ENCODE measurements around the gene TBC1D22A. TPM values are rescaled to one million over a fixed set of nuclear protein-coding genes. Genes with fewer than 3 reads are reported as not detected.

The TBC1D22A gene
- polyA plus RNA-seq, 4 donors: 17.7 to 26.4 (median 21.0) TPM

- DNase-seq (no peak), FAIRE-seq (no peak)
- Histone ChIP-seq H3K27me3 (ENCODE audit: control insufficient read depth in 3 of 3, insufficient read depth in 3 of 3, low read length in 3 of 3) (no peaks in the 10 kb centered on the region), H3K4me1 (ENCODE audit: control insufficient read depth in 3 of 3, insufficient read depth in 2 of 3, low read depth in 1 of 3, low read length in 2 of 3) (peaks cover 0 to 11% (median 0%) of the 10 kb centered on the region in 3 donors), H3K36me3 (ENCODE audit: control insufficient read depth in 3 of 3, insufficient read depth in 2 of 3, low read depth in 1 of 3, low read length in 3 of 3) (peaks cover 0 to 54% (median 14%) of the 10 kb centered on the region in 3 donors), H3K9me3 (ENCODE audit: control insufficient read depth in 2 of 2, insufficient read depth in 1 of 2, low read depth in 1 of 2, low read length in 1 of 2) (no peaks in the 10 kb centered on the region), H3K4me3 (ENCODE audit: low read depth in 1 of 3, low read length in 3 of 3) (no peak overlapping the region), H3K27ac (ENCODE audit: low read depth in 1 of 3, low read length in 2 of 3) (no peak overlapping the region)
- WGBS, 3 donors: 84 to 88% (median 88%) methylated on average over 10 of the region's 10 CpGs
Measured at GRCh38 chr22:46803936-46804335, 41.5 kb downstream of the TBC1D22A start.

- H3K9me3 ChIP-seq (ENCODE audit: control insufficient read depth in 2 of 2, insufficient read depth in 1 of 2, low read depth in 1 of 2, low read length in 1 of 2): no peaks in the 10 kb centered on the region
- FAIRE-seq (no peak), DNase-seq (no peak)
- WGBS, 3 donors: 81 to 96% (median 88%) methylated on average over 7 of the region's 7 CpGs
- H3K27ac ChIP-seq (ENCODE audit: low read depth in 1 of 3, low read length in 2 of 3): no peak overlapping the region
- no peak overlapping the region for H3K4me3 ChIP-seq (ENCODE audit: low read depth in 1 of 3, low read length in 3 of 3)
- H3K4me1 ChIP-seq (ENCODE audit: control insufficient read depth in 3 of 3, insufficient read depth in 2 of 3, low read depth in 1 of 3, low read length in 2 of 3): peaks cover 0 to 9% (median 0%) of the 10 kb centered on the region in 3 donors
- no peaks in the 10 kb centered on the region for H3K27me3 ChIP-seq (ENCODE audit: control insufficient read depth in 3 of 3, insufficient read depth in 3 of 3, low read length in 3 of 3)
- peaks cover 0 to 47% (median 7%) of the 10 kb centered on the region in 3 donors for H3K36me3 ChIP-seq (ENCODE audit: control insufficient read depth in 3 of 3, insufficient read depth in 2 of 3, low read depth in 1 of 3, low read length in 3 of 3)
Measured at GRCh38 chr22:46806794-46807193, 44.3 kb downstream of the TBC1D22A start.

- 98 to 99% (median 98%) methylated on average over 6 of the region's 6 CpGs for WGBS, 3 donors
- Histone ChIP-seq H3K36me3 (ENCODE audit: control insufficient read depth in 3 of 3, insufficient read depth in 2 of 3, low read depth in 1 of 3, low read length in 3 of 3) (peaks cover 0 to 40% (median 7%) of the 10 kb centered on the region in 3 donors), H3K27me3 (ENCODE audit: control insufficient read depth in 3 of 3, insufficient read depth in 3 of 3, low read length in 3 of 3) (no peaks in the 10 kb centered on the region), H3K27ac (ENCODE audit: low read depth in 1 of 3, low read length in 2 of 3) (no peak overlapping the region), H3K4me1 (ENCODE audit: control insufficient read depth in 3 of 3, insufficient read depth in 2 of 3, low read depth in 1 of 3, low read length in 2 of 3) (peaks cover 0 to 9% (median 0%) of the 10 kb centered on the region in 3 donors), H3K4me3 (ENCODE audit: low read depth in 1 of 3, low read length in 3 of 3) (no peak overlapping the region), H3K9me3 (ENCODE audit: control insufficient read depth in 2 of 2, insufficient read depth in 1 of 2, low read depth in 1 of 2, low read length in 1 of 2) (no peaks in the 10 kb centered on the region)
- FAIRE-seq (no peak), DNase-seq (no peak)
Measured at GRCh38 chr22:46807458-46807857, 45.0 kb downstream of the TBC1D22A start.

- DNase-seq (no peak), FAIRE-seq (no peak)
- H3K9me3 ChIP-seq (ENCODE audit: control insufficient read depth in 2 of 2, insufficient read depth in 1 of 2, low read depth in 1 of 2, low read length in 1 of 2): no peaks in the 10 kb centered on the region
Measured at GRCh38 chr22:46809153-46809885, 46.9 kb downstream of the TBC1D22A start.

GRCh38 chr22:46810856-46811786, 48.7 kb downstream of the TBC1D22A start:
- H3K4me3 ChIP-seq (ENCODE audit: low read depth in 1 of 3, low read length in 3 of 3): no peak overlapping the region
- no peak for DNase-seq
- no peak for FAIRE-seq
- WGBS, 3 donors: 95 to 96% (median 95%) methylated on average over 21 of the region's 21 CpGs
- H3K4me1 ChIP-seq (ENCODE audit: control insufficient read depth in 3 of 3, insufficient read depth in 2 of 3, low read depth in 1 of 3, low read length in 2 of 3): peaks cover 0 to 16% (median 0%) of the 10 kb centered on the region in 3 donors
- no peak overlapping the region for H3K27ac ChIP-seq (ENCODE audit: low read depth in 1 of 3, low read length in 2 of 3)
- no peaks in the 10 kb centered on the region for H3K27me3 ChIP-seq (ENCODE audit: control insufficient read depth in 3 of 3, insufficient read depth in 3 of 3, low read length in 3 of 3)
- peaks cover 0 to 34% (median 7%) of the 10 kb centered on the region in 3 donors for H3K36me3 ChIP-seq (ENCODE audit: control insufficient read depth in 3 of 3, insufficient read depth in 2 of 3, low read depth in 1 of 3, low read length in 3 of 3)
- no peaks in the 10 kb centered on the region for H3K9me3 ChIP-seq (ENCODE audit: control insufficient read depth in 2 of 2, insufficient read depth in 1 of 2, low read depth in 1 of 2, low read length in 1 of 2)

More at GRCh38 chr22:46809153-46809885, 46.9 kb downstream of the TBC1D22A start:
- WGBS, 3 donors: 97 to 99% (median 97%) methylated on average over 17 of the region's 17 CpGs
- Histone ChIP-seq H3K4me3 (ENCODE audit: low read depth in 1 of 3, low read length in 3 of 3) (no peak overlapping the region), H3K27ac (ENCODE audit: low read depth in 1 of 3, low read length in 2 of 3) (no peak overlapping the region), H3K27me3 (ENCODE audit: control insufficient read depth in 3 of 3, insufficient read depth in 3 of 3, low read length in 3 of 3) (no peaks in the 10 kb centered on the region), H3K4me1 (ENCODE audit: control insufficient read depth in 3 of 3, insufficient read depth in 2 of 3, low read depth in 1 of 3, low read length in 2 of 3) (peaks cover 0 to 4% (median 0%) of the 10 kb centered on the region in 3 donors), H3K36me3 (ENCODE audit: control insufficient read depth in 3 of 3, insufficient read depth in 2 of 3, low read depth in 1 of 3, low read length in 3 of 3) (peaks cover 0 to 40% (median 7%) of the 10 kb centered on the region in 3 donors)

GRCh38 chr22:46812034-46812605, 49.7 kb downstream of the TBC1D22A start:
- no peak overlapping the region for H3K4me3 ChIP-seq (ENCODE audit: low read depth in 1 of 3, low read length in 3 of 3)
- no peaks in the 10 kb centered on the region for H3K27me3 ChIP-seq (ENCODE audit: control insufficient read depth in 3 of 3, insufficient read depth in 3 of 3, low read length in 3 of 3)
- FAIRE-seq (no peak), DNase-seq (no peak)
- no peak overlapping the region for H3K27ac ChIP-seq (ENCODE audit: low read depth in 1 of 3, low read length in 2 of 3)
- H3K4me1 ChIP-seq (ENCODE audit: control insufficient read depth in 3 of 3, insufficient read depth in 2 of 3, low read depth in 1 of 3, low read length in 2 of 3): peaks cover 0 to 18% (median 0%) of the 10 kb centered on the region in 3 donors
- peaks cover 0 to 29% (median 7%) of the 10 kb centered on the region in 3 donors for H3K36me3 ChIP-seq (ENCODE audit: control insufficient read depth in 3 of 3, insufficient read depth in 2 of 3, low read depth in 1 of 3, low read length in 3 of 3)
- 88 to 91% (median 88%) methylated on average over 10 of the region's 10 CpGs for WGBS, 3 donors
- no peaks in the 10 kb centered on the region for H3K9me3 ChIP-seq (ENCODE audit: control insufficient read depth in 2 of 2, insufficient read depth in 1 of 2, low read depth in 1 of 2, low read length in 1 of 2)

- Histone ChIP-seq H3K9me3 (ENCODE audit: control insufficient read depth in 2 of 2, insufficient read depth in 1 of 2, low read depth in 1 of 2, low read length in 1 of 2) (no peaks in the 10 kb centered on the region), H3K36me3 (ENCODE audit: control insufficient read depth in 3 of 3, insufficient read depth in 2 of 3, low read depth in 1 of 3, low read length in 3 of 3) (peaks cover 0 to 24% (median 7%) of the 10 kb centered on the region in 3 donors), H3K27me3 (ENCODE audit: control insufficient read depth in 3 of 3, insufficient read depth in 3 of 3, low read length in 3 of 3) (no peaks in the 10 kb centered on the region), H3K27ac (ENCODE audit: low read depth in 1 of 3, low read length in 2 of 3) (no peak overlapping the region), H3K4me3 (ENCODE audit: low read depth in 1 of 3, low read length in 3 of 3) (no peak overlapping the region), H3K4me1 (ENCODE audit: control insufficient read depth in 3 of 3, insufficient read depth in 2 of 3, low read depth in 1 of 3, low read length in 2 of 3) (peaks cover 0 to 18% (median 0%) of the 10 kb centered on the region in 3 donors)
- DNase-seq (no peak), FAIRE-seq (no peak)
- 84 to 92% (median 89%) methylated on average over 13 of the region's 13 CpGs for WGBS, 3 donors
Measured at GRCh38 chr22:46812788-46813187, 50.3 kb downstream of the TBC1D22A start.
